HUDEP-2 (cell line): ENCODE measurements around the gene TYMP.
A peak's percentile ranks its signal among the peaks of the same experiment; 100 is the strongest.

ENCODE experiments used
- DNase-seq, 76 experiments: peaks; one replicate each; lab custom pipeline; 2025; ENCODE audit not compliant: unreplicated experiment in 76 of 76; lab: John Stamatoyannopoulos, UW

Gene TYMP, protein sequence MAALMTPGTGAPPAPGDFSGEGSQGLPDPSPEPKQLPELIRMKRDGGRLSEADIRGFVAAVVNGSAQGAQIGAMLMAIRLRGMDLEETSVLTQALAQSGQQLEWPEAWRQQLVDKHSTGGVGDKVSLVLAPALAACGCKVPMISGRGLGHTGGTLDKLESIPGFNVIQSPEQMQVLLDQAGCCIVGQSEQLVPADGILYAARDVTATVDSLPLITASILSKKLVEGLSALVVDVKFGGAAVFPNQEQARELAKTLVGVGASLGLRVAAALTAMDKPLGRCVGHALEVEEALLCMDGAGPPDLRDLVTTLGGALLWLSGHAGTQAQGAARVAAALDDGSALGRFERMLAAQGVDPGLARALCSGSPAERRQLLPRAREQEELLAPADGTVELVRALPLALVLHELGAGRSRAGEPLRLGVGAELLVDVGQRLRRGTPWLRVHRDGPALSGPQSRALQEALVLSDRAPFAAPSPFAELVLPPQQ

DNA sequence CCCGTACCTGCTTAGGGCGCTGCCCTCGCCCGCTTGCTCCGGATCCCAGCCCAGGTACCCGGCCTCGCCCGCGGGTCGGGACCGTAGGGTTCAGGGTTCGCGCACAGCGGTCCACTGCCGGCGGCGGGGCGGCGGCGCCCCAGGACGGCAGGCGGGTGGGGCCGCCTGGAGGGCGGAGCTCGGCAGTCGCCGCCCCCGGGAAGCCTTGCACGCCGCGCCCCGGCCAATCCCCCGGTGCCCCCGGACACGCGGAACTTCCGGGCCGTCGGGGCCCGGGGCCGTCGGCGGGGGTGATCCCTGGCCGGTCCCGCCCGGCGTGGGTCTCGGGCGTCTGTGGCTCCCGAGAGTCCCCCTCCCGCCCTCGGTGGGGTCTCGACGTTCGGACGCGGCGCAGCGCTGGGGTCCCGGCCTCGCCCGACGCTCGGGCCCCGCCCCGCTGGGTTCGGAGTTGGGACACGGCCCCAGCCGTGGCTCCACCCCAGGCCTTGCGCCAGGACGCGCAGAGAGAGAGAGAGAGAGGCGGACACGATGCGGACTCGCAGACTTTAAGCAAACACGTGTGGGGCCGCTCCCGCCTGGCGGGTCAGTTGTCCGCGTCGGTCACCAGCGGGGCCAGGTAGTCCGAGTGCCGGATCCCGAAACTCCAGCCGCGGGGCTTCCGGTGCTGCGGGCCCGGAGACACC, at the start of gene TYMP:
Gene TYMP (minus strand): TSS at position 116 of the 683 bp plus-strand sequence. CDS start 303 bp downstream, outside the sequence.
- DNase-seq, result peak in 63 of 76 experiments; percentile 11 to 76 (median 49)

- no peak for DNase-seq
Measured at GRCh38 chr22:50578776-50579310, 49.0 kb upstream of the TYMP start.

DNA sequence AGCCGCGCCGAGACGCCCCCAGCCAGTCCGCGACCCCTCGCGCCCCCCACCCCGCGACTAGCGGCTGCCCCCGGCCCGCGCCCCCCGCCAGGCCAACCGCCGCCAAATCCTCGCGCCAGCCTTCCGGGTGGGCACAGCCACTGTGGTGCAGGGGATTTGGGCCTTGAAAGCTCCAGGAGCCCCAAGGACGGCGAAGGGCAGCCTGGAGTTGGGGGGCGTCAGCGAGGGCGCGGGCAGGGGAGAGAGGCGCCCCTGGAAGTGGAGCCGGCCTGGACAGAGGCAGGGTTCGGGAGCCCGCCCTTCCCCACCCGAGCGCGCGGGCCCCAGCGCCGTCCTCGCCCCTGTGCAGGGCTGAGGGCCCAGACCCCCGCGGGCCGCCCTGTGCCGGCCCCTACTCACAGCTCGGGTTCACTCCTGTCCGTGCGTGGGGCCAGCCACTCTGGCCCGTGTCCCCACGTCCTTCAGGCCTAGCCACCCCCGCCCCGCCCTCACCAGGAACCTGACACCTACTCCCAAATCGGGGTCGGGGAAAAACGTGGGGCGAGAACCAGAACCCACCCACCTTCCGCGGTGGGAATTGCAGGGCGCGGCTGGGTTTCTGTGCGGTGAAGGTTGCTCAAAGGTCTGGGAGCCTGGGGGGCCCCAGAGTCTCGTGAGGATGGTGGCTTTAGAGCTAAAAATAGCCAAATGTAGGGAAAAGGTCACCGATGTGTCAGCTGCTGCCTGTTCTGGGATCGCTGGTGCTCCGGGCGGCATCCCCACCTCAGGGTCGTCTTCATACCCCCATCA, 48.4 kb upstream of the TYMP start, which contains the start of gene CPT1B:
Gene CPT1B (minus strand): TSS at position 441 of the 789 bp plus-strand sequence. CDS start 512 bp downstream, outside the sequence.
- DNase-seq, result no peak

GRCh38 chr22:50577697-50577986, 47.8 kb upstream of the TYMP start:
- DNase-seq, result no peak

GRCh38 chr22:50576806-50577696, 47.2 kb upstream of the TYMP start:
- no peak for DNase-seq

- DNase-seq, result peak in 17 of 76 experiments; percentile 2 to 44 (median 10)
Measured at GRCh38 chr22:50576070-50576469, 46.3 kb upstream of the TYMP start.

- DNase-seq, result no peak
Measured at GRCh38 chr22:50575426-50575941, 45.7 kb upstream of the TYMP start.

- no peak for DNase-seq
Measured at GRCh38 chr22:50574383-50574755, 44.6 kb upstream of the TYMP start.

- no peak for DNase-seq
Measured at GRCh38 chr22:50573491-50574382, 43.9 kb upstream of the TYMP start.

DNA sequence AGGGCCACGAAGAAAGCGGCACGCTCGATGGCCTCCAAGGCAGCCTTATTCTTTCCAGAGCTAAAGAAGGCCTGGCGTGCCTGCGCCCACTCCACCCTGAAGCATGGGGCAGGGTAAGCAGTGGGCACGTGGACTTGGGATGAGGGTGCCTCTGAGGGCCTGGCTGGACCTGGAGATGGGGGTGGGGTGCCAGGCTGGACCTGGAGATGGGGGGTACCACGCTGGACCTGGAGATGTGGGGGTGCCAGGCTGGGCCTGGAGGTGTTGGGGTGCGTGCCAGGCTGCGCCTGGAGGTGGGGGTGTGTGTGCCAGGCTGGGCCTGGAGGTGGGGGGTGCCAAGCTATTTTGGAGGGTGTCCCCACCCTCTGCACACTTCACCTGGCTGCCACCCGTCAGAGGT, 43.2 kb upstream of the TYMP start:
- DNase-seq, result no peak

GRCh38 chr22:50571264-50572175, 41.7 kb upstream of the TYMP start:
- DNase-seq, result no peak

DNA sequence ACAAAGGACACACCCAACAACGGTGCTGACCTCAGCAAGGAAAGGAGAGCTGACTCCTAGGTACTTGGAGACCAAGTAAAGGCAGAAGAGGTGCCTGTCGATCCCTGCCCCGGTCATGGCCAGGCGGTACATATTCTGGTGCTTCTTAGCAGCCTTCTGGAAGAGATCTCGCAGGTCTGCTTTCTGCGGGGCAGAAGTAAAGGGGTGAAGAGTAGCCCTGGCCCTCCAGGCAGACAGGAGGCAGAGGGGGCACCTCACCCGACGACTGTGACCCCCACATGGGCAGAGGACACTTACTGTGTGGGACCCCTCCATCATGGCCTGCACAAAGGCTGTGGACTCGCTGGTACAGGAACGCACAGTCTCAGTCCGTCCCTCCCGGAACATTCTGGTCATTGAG, 41.0 kb upstream of the TYMP start:
- DNase-seq, result no peak

GRCh38 chr22:50569896-50570535, 40.2 kb upstream of the TYMP start:
- DNase-seq, result no peak

DNA sequence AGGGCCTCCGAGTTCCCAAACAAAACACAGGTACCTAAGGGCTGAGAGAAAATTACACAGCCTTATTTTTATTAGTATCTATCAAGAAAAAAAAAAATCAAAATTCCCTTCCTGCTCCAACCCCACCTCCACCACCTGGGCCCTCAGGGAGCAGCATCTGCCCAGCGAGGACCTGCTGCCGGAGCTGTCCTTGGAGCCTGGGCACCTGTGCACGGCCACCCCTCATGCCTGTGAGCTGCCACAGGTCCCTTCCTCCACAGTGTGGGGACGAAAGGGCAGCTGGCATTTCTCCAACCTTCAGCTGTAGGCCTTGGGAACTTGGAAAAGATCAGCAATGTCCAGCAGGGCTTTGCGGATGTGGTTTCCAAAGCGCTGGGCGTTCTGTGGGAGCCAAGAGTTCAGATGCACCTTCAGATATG, 39.2 kb upstream of the TYMP start:
- DNase-seq, result no peak

- DNase-seq, result no peak
Measured at GRCh38 chr22:50568626-50569025, 38.8 kb upstream of the TYMP start.

GRCh38 chr22:50567721-50568252, 38.0 kb upstream of the TYMP start:
- no peak for DNase-seq

DNA sequence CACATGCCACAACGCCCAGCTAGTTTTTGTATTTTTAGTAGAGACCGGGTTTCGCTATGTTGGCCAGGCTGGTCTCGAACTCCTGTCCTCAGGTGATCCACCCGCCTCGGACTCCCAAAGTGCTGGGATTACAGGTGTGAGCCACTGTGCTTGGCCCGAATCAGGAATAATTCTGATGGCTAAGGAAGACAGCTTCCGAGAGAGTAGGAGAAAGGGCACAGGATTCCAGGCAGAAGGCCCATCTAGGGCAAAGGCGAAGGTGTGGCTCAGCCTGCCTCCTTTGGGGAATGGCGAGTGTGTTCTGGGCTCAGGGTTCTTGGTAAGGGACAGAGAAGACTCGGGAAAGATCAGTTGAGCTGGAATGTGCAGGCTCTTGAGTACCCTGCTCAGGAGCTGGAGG, 34.5 kb upstream of the TYMP start:
- no peak for DNase-seq
